ENCODE measurements around the gene MRPL49.
"Not testable (repeated sequence)": the region's sequence is repeated elsewhere in the genome, so short reads cannot be mapped to it uniquely, and the experiment has no call there.

The MRPL49 gene

DNA sequence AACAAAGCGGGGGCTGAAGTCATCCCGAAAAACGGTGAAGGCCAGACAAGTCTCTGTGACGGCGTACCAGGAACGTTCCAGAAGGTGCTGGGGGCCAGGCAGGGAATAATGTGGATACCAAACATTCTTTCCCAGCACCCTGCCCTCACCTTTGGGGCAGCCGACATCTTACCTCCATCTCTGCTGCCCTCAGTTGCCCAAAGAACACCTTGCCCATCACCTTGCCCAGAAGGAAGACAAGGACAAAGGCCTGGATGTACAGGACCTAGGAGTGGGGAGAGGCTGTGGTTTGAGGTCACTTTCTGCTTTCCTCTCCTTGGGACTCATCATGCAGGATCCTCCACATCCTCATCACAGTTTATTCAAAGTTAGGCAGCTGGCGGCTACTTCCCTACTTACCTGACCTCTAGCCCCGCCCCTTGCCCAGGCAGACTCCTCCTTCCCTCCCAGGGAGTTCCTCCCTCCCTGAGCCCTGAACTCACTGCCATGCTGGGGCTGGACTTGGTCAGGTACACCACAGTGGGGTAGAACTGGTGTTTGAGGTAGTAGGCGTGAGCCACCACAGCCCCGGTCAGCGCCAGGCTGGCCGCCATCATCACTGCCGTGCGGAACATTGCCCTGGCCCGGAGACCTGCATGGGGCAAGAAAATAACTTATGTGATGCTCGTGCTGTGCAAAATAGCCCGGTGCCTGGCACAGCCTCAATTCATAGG, 11.0 kb downstream of the MRPL49 start:
- no peak for DNase-seq (ENCODE audit: low read depth)

DNA sequence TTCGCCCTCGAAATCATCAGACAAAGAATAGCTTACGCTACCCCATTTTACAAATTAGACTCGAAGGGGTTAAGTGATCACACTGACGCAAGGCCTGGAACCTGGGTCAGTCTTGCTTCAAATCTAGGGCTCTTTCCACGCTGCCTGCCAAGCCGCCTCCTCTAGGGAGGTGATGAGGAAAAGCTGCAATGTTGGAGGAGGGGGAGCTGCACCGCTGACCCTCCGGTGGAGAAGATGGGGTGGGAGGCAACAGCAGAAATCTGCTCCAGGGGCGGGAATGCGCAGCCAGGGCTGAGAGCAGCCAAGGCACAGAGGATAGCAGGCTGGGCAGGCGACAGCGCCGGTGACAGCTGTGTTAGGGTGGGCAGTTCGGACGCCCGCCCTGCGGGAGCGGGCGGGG, 11.6 kb downstream of the MRPL49 start:
- DNase-seq (ENCODE audit: low read depth) = no peak

GRCh38 chr11:65134240-65134951, 12.3 kb downstream of the MRPL49 start, which contains the start of gene SYVN1:
Gene SYVN1 (minus strand): TSS chr11:65134519. CDS start chr11:65133601, 918 bp downstream.
- peak; percentile 91 for DNase-seq (ENCODE audit: low read depth)

- peak; percentile 71 for DNase-seq (ENCODE audit: low read depth)
Measured at GRCh38 chr11:65134952-65135632, 13.0 kb downstream of the MRPL49 start.

DNA sequence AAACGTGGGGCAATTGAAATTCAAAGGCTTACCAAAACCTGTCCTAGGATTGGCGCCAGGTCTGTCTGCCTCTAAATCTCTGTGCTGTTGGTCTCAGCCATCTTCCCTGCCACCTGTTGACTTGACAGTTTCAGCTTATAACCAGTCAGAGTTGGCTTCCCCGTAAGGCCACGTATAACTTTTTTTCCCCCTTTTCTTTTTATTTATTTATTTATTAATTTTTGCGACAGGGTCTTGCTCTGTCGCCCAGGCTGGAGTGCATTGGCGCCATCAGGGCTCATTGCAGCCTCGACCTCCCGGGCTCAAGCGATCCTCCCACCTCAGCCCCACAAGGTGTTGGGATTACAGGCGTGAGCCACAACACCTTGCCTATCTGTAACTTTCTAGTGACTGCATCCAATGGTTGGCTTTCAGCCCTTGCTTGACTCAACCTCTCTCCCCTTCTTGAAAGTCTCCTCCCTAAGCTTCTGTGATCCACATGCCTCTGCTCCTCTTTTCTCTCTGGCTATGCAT, 13.6 kb downstream of the MRPL49 start:
- no peak for DNase-seq (ENCODE audit: low read depth)

- no peak for DNase-seq (ENCODE audit: low read depth)
Measured at GRCh38 chr11:65136515-65137096, 14.5 kb downstream of the MRPL49 start.

DNA sequence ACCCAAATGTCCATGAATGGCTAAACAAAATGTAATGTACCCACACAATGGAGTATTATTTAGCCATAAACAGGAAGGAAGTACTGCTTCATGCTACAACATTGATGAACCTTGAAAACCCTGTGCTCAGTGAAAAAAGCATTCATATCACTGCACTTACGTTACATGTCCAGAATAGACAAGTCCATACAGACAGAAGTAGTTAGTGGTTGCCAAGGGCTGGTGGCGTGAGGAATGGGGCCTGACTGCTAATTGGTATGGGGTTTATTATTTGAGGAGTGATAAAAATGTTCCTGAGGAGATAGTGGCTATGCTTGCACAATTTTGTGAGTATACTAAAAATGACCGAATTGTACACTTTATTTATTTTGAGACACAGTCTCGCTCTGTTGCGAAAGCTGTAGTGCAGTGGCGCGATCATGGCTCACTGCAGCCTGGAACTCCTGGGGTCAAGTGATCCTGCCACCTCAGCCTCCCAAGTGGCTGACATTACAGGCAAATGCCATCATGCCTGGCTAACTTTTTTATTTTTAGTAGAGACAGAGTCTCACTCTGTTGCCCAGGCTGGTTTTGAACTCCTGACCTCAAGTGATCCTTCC, 19.9 kb downstream of the MRPL49 start:
- no peak for DNase-seq (ENCODE audit: low read depth)

DNA sequence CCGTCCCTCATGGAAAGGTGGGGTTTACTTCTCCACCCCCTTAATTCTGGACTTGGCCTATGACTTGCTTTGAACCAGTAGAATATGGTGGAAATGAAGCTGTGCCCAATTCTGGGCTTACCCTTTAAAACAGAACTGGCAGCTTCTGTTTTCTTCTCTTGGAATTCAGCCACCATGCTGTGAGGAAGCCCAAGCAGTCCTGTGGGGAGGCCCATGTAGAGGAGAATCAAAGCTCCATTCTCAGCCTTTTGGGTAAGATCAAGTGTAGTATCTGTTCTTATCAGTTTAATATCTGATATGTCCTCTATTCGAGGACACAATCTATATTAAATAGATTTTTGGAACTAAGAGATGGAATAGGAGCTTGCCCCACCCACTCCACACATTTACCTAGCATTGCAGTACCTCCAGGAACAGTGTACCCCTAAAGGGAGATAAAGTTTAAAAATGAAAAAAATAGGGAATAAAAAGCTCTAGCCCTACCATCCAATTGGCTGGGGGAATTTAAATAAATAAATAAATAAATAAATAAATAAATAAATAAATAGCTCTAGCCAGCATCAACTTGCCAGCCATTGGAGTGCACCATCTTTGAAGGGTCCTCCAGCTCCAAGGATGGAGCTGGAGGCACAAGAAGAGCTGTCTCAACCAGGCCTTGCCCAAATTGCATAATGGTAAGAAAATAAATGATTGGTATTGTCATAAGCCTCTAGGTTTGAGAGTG, 25.4 kb downstream of the MRPL49 start:
- DNase-seq (ENCODE audit: low read depth) = no peak

DNA sequence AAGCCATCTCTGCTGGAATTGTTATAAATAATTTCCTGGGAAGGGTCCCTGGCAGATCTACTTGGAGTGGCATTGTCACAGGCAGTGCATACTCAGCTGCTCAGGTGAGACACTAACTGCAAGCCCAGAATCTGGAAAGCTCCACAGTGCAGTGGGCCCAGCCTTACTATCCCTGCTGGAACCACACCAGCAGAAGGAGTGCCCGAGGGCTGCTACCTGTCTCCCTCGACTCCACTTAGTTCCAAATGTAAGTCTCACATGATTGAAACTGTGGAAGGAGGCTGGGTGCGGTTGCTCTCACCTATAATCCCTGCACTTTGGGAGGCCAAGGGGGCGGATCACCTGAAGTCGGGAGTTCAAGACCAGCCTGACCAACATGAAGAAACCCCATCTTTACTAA, 26.5 kb downstream of the MRPL49 start:
- no peak for DNase-seq (ENCODE audit: low read depth)

DNA sequence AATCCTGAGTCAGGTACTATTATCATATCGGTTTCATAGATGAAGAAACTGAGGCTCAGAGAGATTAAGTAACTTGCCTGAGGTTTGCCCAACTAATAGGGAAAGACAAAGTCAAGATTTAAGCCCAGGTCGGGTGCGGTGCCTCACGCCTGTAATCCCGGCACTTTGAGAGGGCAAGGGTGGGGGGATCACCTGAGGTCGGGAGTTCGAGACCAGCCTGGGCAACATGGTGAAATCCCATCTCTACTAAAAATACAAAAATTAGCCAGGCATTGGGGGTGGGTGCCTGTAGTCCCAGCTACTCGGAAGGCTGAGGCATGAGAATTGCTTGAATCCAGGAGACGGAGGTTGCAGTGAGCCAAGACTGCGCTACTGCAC, 28.0 kb downstream of the MRPL49 start:
- not testable (repeated sequence) for DNase-seq (ENCODE audit: low read depth)

DNA sequence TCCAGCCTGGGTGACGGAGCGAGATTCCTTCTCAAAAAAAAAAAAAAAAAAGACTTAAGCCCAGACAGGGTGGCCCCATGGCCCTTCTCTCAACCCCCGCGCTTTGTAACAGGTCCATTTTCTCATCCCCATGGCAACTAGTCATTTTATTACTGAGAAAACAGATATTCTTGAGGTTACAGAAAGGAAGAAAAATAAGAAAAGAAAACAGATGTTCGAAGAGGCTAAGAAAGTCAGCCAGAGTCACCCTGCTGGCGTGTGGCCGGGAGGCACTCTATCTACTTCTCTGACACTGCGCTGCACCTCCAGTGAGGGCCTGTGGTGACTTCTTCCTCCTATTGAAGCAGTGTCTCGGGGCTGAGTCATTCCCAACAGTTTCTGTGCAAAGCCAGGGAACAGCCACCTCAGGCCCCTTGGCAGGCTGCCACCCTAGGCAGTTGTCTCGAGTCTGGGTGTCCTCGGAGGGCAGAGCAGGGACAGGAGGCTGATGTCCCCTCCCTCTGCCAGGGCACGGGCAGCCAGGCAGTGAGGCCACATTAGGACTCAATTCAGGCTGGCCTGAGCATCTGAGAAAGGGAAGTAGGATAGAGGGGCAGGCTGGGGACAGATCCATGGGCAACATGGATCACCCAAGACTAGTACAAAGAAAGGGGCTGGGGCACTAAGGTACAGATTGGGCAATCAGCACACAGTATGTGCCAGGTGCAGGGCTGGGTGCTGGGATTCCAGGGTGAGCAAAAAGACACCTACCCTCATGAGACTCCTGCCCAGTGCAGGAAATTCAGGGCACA, 28.6 kb downstream of the MRPL49 start:
- DNase-seq (ENCODE audit: low read depth) = no peak

GRCh38 chr11:65151331-65151899, 29.3 kb downstream of the MRPL49 start:
- no peak for DNase-seq (ENCODE audit: low read depth)

DNA sequence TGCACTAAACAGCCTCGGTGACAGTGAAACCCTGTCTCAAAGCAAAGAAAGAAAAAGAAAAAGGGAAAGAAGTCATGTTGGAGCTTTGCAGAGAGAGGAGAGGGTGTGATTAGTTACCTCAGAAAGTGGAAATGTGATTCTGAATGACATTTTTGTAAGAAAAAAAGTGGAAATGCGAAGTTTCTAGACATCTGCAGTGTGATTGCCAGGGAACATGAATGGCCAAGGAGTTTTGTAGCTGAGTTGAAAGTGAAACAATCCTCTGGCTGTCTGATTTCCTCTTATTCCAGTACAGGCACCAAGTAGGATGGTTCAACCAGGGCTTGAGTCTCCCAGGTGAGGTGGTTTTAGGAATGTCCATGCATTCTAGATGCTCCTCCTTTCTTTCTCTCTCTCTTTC, 30.0 kb downstream of the MRPL49 start:
- no peak for DNase-seq (ENCODE audit: low read depth)

DNA sequence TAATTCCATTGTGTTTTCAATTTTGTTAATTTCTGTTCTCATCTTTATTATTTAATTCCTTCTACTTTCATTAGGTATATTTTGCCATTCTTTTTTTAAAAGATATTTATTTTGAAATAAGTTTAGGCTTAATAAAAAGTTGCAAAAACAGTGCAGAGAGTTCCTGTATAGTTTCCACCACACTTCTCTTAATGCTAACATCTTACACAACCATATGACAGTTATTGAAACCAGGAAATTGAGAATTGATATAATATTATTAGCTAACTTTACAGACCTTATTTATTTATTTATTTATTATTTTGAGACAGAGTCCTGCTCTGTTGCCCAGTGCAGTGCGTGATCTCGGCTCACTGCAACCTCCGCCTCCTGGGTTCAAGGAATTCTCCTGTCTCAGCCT, 34.1 kb downstream of the MRPL49 start:
- no peak for DNase-seq (ENCODE audit: low read depth)

DNA sequence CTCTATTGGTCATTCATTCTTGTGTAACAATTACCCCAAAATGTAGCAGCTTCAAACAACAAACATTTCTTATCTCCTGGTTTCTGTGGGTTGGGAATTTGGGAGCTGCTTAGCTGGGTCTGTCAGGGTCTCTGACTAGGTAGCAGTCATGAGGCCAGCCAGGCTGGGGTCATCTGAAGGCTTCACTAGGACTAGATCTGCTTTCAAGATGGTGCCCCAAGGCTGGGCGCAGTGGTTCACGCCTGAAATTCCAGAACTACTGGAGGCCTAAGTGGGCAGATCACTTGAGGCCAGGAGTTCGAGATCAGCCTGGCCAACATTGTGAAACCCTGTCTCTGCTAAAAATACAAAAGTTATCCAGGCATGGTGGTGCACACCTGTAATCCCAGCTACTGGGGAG, 34.8 kb downstream of the MRPL49 start:
- DNase-seq (ENCODE audit: low read depth) = no peak

- DNase-seq (ENCODE audit: low read depth) = no peak
Measured at GRCh38 chr11:65157336-65157735, 35.2 kb downstream of the MRPL49 start.

DNA sequence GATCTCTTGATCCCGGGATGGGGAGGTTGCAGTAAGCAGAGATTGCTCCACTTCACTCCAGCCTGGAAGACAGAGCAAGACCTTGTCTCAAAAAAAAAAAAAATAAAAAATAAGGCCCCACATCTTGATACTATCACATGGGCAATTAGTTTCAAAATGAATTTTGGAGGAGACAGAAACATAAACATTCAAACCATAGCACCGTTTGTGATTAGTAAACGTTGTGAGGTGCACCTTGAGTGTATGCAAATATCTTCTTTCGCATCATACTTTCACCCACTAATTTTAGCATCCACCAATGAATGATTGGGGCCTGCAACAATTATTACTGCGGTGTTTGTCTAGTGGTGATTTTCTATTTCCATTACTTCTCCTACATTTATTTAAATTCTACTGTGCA, 36.9 kb downstream of the MRPL49 start:
- DNase-seq (ENCODE audit: low read depth) = no peak

- DNase-seq (ENCODE audit: low read depth) = no peak
Measured at GRCh38 chr11:65160643-65161042, 38.5 kb downstream of the MRPL49 start.

- no peak for DNase-seq (ENCODE audit: low read depth)
Measured at GRCh38 chr11:65163684-65164083, 41.6 kb downstream of the MRPL49 start.
